Right atrium auricular region (tissue), 2 donors: ENCODE data around the gene HSPB2. TPM values are rescaled to one million over a fixed set of nuclear protein-coding genes. Genes with fewer than 3 reads are reported as not detected.
A peak's percentile ranks its signal among the peaks of the same experiment; 100 is the strongest.
"Not testable (repeated sequence)": the region's sequence is repeated elsewhere in the genome, so short reads cannot be mapped to it uniquely, and the experiment has no call there.

Experiments used
- DNase-seq: peaks from one replicate; pipeline ENCODE4 v3.0.0-alpha.2; 2019; ENCODE audit warnings: low spot score
- H3K27ac ChIP-seq, 2 donors: fragments of 200-600 bp; sonication (generic); 1 replicate in 1 of 2; 2 replicates in 1 of 2; pipeline ENCODE4 v1.5.1; 2016 to 2019
- H3K27me3 ChIP-seq, 2 donors: fragments of 200-600 bp; sonication (generic); one replicate each; pipeline versions ENCODE4 v1.5.1 to v1.6.0; 2017 to 2019
- H3K36me3 ChIP-seq: fragments of 200-600 bp; sonication (generic); one replicate; pipeline ENCODE4 v1.5.1; 2016
- H3K4me1 ChIP-seq, 2 donors: fragments of 200-600 bp; sonication (generic); one replicate each; pipeline versions ENCODE4 v1.5.1 to v1.6.0; 2017 to 2019
- H3K4me3 ChIP-seq, 2 donors: fragments of 200-600 bp; sonication (generic); 1 replicate in 1 of 2; 2 replicates in 1 of 2; pipeline ENCODE4 v1.5.1; 2017 to 2019; ENCODE audit warnings: mild to moderate bottlenecking in 1 of 2, moderate library complexity in 1 of 2
- H3K9me3 ChIP-seq, 2 donors: fragments of 200-600 bp; sonication (generic); one replicate each; pipeline ENCODE4 v1.5.1; 2019
- total RNA-seq, 2 donors: library from RNA; depleted of rRNA; stranded (reverse); fragments of >200 nt; gene quantifications; one replicate each; pipeline ENCODE4 v1.1.0, GENCODE V29; 2016
- TF ChIP-seq, protein P1 (sequence below), 2 donors: fragments of 200-600 bp; sonication (generic); IDR thresholded peaks; one replicate each; pipeline ENCODE4 v1.5.1; 2019; ENCODE audit warnings: antibody characterized with exemption in 2 of 2

HSPB2 gene
- total RNA-seq, 2 donors from 2014 or later: 5.5 to 13.0 TPM

DNA sequence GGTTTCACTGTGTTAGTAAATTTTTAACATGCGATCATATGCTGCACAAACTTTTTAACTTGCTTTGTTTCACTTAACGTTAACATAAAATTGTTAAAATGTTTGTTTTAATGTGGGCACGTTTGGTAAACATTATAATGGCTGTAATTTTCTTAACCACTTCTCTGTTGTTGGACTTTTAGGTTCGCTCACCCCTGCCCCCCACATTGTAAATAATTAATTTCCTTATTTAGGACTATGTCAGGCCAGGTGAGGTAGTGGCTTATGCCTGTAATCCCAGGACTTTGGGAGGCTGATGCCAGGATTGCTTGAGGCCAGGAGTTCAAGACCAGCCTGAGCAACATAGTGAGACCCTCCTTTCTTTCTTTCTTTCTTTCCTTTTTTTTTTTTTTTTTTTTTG, 17.9 kb downstream of the HSPB2 start:
- Histone ChIP-seq H3K9me3 (no peaks in the 10 kb centered on the region), H3K27me3 (no peaks in the 10 kb centered on the region), H3K36me3 (no peaks in the 10 kb centered on the region), H3K4me1 (peaks cover 0 to 30% of the 10 kb centered on the region in 2 donors), H3K4me3 (no peak overlapping the region), H3K27ac (no peak overlapping the region)
- no peak for DNase-seq
- TF ChIP-seq, protein P1, sequence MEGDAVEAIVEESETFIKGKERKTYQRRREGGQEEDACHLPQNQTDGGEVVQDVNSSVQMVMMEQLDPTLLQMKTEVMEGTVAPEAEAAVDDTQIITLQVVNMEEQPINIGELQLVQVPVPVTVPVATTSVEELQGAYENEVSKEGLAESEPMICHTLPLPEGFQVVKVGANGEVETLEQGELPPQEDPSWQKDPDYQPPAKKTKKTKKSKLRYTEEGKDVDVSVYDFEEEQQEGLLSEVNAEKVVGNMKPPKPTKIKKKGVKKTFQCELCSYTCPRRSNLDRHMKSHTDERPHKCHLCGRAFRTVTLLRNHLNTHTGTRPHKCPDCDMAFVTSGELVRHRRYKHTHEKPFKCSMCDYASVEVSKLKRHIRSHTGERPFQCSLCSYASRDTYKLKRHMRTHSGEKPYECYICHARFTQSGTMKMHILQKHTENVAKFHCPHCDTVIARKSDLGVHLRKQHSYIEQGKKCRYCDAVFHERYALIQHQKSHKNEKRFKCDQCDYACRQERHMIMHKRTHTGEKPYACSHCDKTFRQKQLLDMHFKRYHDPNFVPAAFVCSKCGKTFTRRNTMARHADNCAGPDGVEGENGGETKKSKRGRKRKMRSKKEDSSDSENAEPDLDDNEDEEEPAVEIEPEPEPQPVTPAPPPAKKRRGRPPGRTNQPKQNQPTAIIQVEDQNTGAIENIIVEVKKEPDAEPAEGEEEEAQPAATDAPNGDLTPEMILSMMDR (IDR thresholded peaks at IDR 0.05): no peak

DNA sequence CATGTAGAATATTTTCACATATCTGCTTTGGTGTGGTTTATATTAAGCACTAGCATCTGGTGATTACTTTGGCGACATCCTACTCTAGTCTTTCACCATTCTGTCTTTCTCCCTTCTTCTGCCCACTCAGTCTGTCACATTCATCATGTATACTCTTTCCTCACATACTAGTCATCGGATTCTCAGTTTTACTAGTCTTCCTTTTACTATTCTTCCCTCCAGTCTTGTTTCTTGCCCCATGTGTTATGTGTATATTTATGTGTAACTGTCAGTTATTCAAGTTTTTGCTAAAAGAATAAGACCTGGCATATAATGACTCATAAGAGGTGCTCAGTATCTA, 20.0 kb downstream of the HSPB2 start:
- Histone ChIP-seq H3K4me1 (peaks cover 2 to 28% of the 10 kb centered on the region in 2 donors), H3K27me3 (no peaks in the 10 kb centered on the region), H3K9me3 (no peaks in the 10 kb centered on the region), H3K36me3 (no peaks in the 10 kb centered on the region), H3K27ac (no peak overlapping the region), H3K4me3 (no peak overlapping the region)
- DNase-seq: no peak
- TF ChIP-seq, protein P1 (IDR thresholded peaks at IDR 0.05): no peak

DNA sequence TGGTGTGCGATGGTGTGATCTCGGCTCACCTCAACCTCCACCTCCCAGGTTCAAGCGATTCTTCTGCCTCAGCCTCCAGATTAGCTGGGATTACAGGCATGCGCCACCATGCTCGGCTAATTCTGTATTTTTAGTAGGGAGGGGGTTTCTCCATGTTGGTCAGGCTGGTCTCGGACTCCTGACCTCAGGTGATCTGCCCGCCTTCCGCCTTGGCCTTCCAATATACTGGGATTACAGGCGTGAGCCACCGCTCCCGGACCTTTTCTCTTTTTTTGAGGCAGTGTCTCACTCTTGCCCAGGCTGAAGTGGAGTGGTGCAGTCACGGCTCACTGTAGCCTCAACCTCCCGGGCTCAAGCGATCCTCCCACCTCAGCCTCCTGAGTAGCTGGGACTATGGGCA, 20.6 kb downstream of the HSPB2 start:
- H3K27me3 ChIP-seq, H3K9me3 ChIP-seq, H3K27ac ChIP-seq, H3K36me3 ChIP-seq, H3K4me3 ChIP-seq: not testable (repeated sequence)
- peaks cover 2 to 33% of the 10 kb centered on the region in 2 donors for H3K4me1 ChIP-seq
- peak; percentile 54 for DNase-seq

DNA sequence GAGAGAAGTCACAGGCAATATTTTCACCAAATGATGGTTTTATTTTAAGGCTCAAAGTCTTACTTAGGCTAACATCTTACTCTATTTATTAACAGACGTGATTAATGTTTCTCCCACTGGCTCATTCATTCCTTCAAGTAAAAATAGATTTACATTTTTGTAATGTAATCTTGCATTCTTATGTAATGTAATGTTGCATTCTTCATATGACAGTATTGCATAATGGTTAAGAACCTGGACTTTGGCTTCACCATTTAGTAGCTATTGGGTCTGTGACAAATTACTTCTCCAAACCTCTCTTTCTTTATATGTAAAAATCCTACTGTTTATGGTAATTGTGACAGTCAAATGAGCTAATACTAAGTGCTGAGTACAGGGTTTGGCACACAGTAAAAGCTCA, 21.3 kb downstream of the HSPB2 start:
- Histone ChIP-seq H3K36me3 (no peaks in the 10 kb centered on the region), H3K4me1 (peaks cover 2 to 40% of the 10 kb centered on the region in 2 donors), H3K4me3 (no peak overlapping the region), H3K27me3 (no peaks in the 10 kb centered on the region), H3K27ac (no peak overlapping the region), H3K9me3 (no peaks in the 10 kb centered on the region)
- TF ChIP-seq, protein P1 (IDR thresholded peaks at IDR 0.05): no peak
- DNase-seq: no peak

DNA sequence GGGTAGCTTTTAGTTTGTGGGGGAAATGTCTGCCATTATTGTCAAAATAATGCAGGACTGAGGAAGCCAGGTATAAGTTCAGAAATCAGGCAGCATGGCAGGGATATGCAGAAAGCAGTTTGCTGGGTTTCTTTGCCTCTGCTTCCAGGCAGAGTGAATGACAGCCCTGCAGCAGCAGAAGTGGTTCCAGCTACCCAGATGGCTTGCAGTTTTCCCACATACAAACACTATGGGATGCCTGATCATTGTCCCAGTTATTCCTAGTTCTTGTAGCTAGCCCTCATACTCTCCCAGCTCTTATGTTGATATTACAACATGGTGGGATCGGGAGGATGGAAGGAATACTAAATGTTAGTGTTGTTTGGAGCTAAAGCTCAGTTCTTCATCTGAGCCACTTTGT, 21.8 kb downstream of the HSPB2 start:
- H3K4me3 ChIP-seq: no peak overlapping the region
- no peaks in the 10 kb centered on the region for H3K27me3 ChIP-seq
- H3K9me3 ChIP-seq: no peaks in the 10 kb centered on the region
- H3K36me3 ChIP-seq: no peaks in the 10 kb centered on the region
- no peak for DNase-seq
- peaks cover 2 to 44% of the 10 kb centered on the region in 2 donors for H3K4me1 ChIP-seq
- TF ChIP-seq, protein P1 (IDR thresholded peaks at IDR 0.05): no peak
- H3K27ac ChIP-seq: peak overlapping the region in 1 of 2 donors; percentile 78

DNA sequence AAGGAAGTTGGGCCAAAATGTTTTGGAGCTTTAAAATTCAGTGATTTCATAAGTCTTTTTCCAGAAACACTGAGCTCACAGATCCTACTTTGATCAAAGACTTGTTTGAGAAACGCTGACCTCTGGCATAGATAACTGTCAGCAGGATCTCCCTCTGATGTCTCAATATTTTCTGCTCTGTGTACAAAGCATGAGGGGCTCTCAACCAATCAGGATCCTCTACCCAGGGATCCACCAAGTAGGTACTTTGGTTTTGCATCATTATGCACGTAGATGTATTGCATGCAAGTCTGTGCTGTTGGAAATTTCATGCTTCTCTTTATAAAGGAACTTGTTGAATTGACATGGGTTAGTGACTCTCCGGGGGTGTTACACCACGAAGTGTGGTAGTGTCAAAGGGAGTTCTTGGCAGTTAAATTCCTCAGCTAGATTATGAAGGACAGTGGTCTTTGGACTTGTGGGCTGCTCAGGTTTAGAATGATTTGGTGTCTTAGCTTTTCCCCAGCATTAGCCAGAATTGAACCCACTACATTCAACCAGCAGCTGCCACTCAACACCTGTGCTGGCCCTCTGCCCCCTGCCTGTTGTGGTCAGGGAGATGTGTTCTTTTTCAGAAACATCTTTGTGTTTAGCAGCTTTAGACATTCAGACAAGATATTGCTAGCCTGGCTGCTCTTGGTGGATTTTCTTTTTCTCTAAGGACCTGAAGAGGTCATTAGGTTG, 22.9 kb downstream of the HSPB2 start:
- Histone ChIP-seq H3K36me3 (no peaks in the 10 kb centered on the region), H3K4me3 (no peak overlapping the region), H3K9me3 (no peaks in the 10 kb centered on the region), H3K27ac (peak overlapping the region; percentile 78 to 84), H3K4me1 (peaks cover 2 to 50% of the 10 kb centered on the region in 2 donors), H3K27me3 (no peaks in the 10 kb centered on the region)
- TF ChIP-seq, protein P1 (IDR thresholded peaks at IDR 0.05): no peak
- DNase-seq: peak; percentile 53
